ENCODE measurements around the gene CST3. TPM values are rescaled to one million over a fixed set of nuclear protein-coding genes. Genes with fewer than 3 reads are reported as not detected.

The CST3 gene
- total and polyA plus RNA-seq, 10 of the 15 experiments (the other 5 are each of a cell fraction or from before 2014, with no cell fraction given) = 11.8 to 127 (median 57.8) TPM

- POLR2A ChIA-PET = no interaction called here
- BruUV-seq (replicated peaks) = no TSS peak
- H3K36me3 ChIP-seq (ENCODE audit: control insufficient read depth in 2 of 2, insufficient read depth in 2 of 2, low read length in 1 of 2) = no peaks in the 10 kb centered on the region
- no peaks in the 10 kb centered on the region for H4K20me1 ChIP-seq (ENCODE audit: control insufficient read depth, insufficient read depth)
- CTCF ChIA-PET = interaction anchor here (0.9 to 1.7 kb wide), 2 partner anchors 10 to 247 kb away, joined by 3 to 4 read pairs; no protein-coding TSS in a partner anchor
- TF ChIP-seq GABPA (IDR thresholded peaks at IDR 0.05; ENCODE audit: low read depth) (no peak), DPF2 (IDR thresholded peaks at IDR 0.05) (no peak), SREBF2 (IDR thresholded peaks at IDR 0.05; ENCODE audit: low read length) (no peak), SPI1 (IDR thresholded peaks at IDR 0.05; ENCODE audit: borderline replicate concordance, insufficient read depth, low read depth, low read length) (no peak), SMC3 (IDR thresholded peaks at IDR 0.05; ENCODE audit: borderline replicate concordance, low read length) (no peak), POLR2AphosphoS2 (IDR thresholded peaks at IDR 0.05; ENCODE audit: low read depth, low read length) (no peak), NRF1 (conservative IDR thresholded peaks at IDR 0.05; ENCODE audit: low read depth, low read length) (no peak), PML (IDR thresholded peaks at IDR 0.05; ENCODE audit: low read length) (no peak), POLR2A (IDR thresholded peaks at IDR 0.05; ENCODE audit: low read depth, low read length) (no peak), ZNF384 (IDR thresholded peaks at IDR 0.05; ENCODE audit: borderline replicate concordance, low read depth, low read length) (no peak), MTA2 (IDR thresholded peaks at IDR 0.05; ENCODE audit: low read depth) (no peak), NFYB (IDR thresholded peaks at IDR 0.05; ENCODE audit: insufficient read depth, low read depth, low read length) (no peak), ELK1 (IDR thresholded peaks at IDR 0.05; ENCODE audit: low read depth, low read length) (no peak), EP300 (IDR thresholded peaks at IDR 0.05; ENCODE audit: borderline replicate concordance in 1 of 2, control insufficient read depth in 1 of 2, low read depth in 2 of 2, low read length in 2 of 2) (no peak)
- ATAC-seq = no peak
- SMC1A ChIA-PET (ENCODE audit: uncharacterized antibody, unreplicated experiment) = no interaction called here
- no peak overlapping the region for H2AFZ ChIP-seq (ENCODE audit: control insufficient read depth, low read depth, low read length)
- H3K27ac ChIP-seq (ENCODE audit: control insufficient read depth, insufficient read depth) = no peak overlapping the region
- intact Hi-C loops (cut with micrococcal nuclease; ENCODE audit: unreplicated experiment) = no loop called here
- H3K9me3 ChIP-seq (replicated peaks; ENCODE audit: control insufficient read depth, insufficient read depth, low read length) = no peaks in the 10 kb centered on the region
- H3K27me3 ChIP-seq (replicated peaks in 1 of 2; ENCODE audit: control insufficient read depth in 2 of 2, insufficient read depth in 2 of 2, low read length in 1 of 2) = no peaks in the 10 kb centered on the region
- H3K4me1 ChIP-seq (ENCODE audit: control insufficient read depth, insufficient read depth, low read length) = no peaks in the 10 kb centered on the region
- in situ Hi-C loops (cut with MboI) = no loop called here
- WGBS (ENCODE audit: insufficient coverage, insufficient replicate concordance, low lambda C conversion rate, missing lambda C conversion rate) = 19% methylated on average over 2 of the region's 2 CpGs
- no peak for FAIRE-seq
- RAD21 ChIA-PET (ENCODE audit: unreplicated experiment) = no interaction called here
- no peak overlapping the region for H3K4me2 ChIP-seq (ENCODE audit: control insufficient read depth, insufficient read depth)
- H3K4me3 ChIP-seq = no peak overlapping the region
- no peak overlapping the region for H3K9ac ChIP-seq (ENCODE audit: control insufficient read depth, insufficient read depth, low read length)
- DNase-seq (ENCODE audit: low read depth, low spot score) = no peak
- H3K79me2 ChIP-seq (ENCODE audit: control insufficient read depth, insufficient read depth, low read length) = no peaks in the 10 kb centered on the region
Observed at GRCh38 chr20:23596579-23597250, 41.0 kb downstream of the CST3 start.

Measured in GM12878 (cell line).